ENCODE data around the gene MVB12B. TPM values are rescaled to one million over a fixed set of nuclear protein-coding genes. Genes with fewer than 3 reads are reported as not detected.

The MVB12B gene
- total and polyA plus RNA-seq, 7 experiments from 2014 or later = 1.6 to 9.7 (median 3.8) TPM

- peaks cover 0 to 18% (median 0%) of the 10 kb centered on the region in 5 donors for H3K27me3 Mint-ChIP-seq
- intact Hi-C loops (cut with micrococcal nuclease) = no loop called here
- Histone ChIP-seq H3K36me3 (ENCODE audit: control insufficient read depth in 2 of 3, insufficient read depth in 3 of 3, low read length in 3 of 3) (no peaks in the 10 kb centered on the region), H3K4me1 (ENCODE audit: control insufficient read depth in 2 of 2, insufficient read depth in 2 of 2, low read length in 2 of 2) (no peaks in the 10 kb centered on the region), H3K27me3 (ENCODE audit: control insufficient read depth in 2 of 2, insufficient read depth in 2 of 2, low read length in 2 of 2) (no peaks in the 10 kb centered on the region), H3K9me3 (ENCODE audit: control insufficient read depth in 2 of 3, low read length in 3 of 3) (no peaks in the 10 kb centered on the region), H3K4me3 (ENCODE audit: low read length) (no peak overlapping the region), H3K27ac (ENCODE audit: low read depth, low read length) (no peak overlapping the region)
- H3K36me3 Mint-ChIP-seq = peaks cover 0 to 4% (median 0%) of the 10 kb centered on the region in 5 donors
- CTCF ChIA-PET = interaction anchor here (0.6 kb wide), 1 partner anchor 32 kb away, joined by 3 read pairs; no protein-coding TSS in a partner anchor
- POLR2A ChIA-PET = interaction anchor here (1.2 kb wide), 1 partner anchor 34 kb away, joined by 3 read pairs; no protein-coding TSS in a partner anchor
- H3K4me3 Mint-ChIP-seq = no peak overlapping the region
- peaks cover 0 to 3% (median 0%) of the 10 kb centered on the region in 7 donors for H3K4me1 Mint-ChIP-seq
- no peak for ATAC-seq
- no peak overlapping the region for H3K27ac Mint-ChIP-seq
- no peaks in the 10 kb centered on the region for H3K9me3 Mint-ChIP-seq
- DNase-seq = no peak
These were observed 110.6 kb downstream of the MVB12B start for GRCh38 chr9:126437268-126437666.

- ATAC-seq (no peak), DNase-seq (no peak)
- ChIA-PET CTCF (interaction anchor here (0.6 to 0.8 kb wide), 2 partner anchors 32 to 39 kb away, joined by 3 read pairs; no protein-coding TSS in a partner anchor), POLR2A (interaction anchor here (1.2 kb wide), 1 partner anchor 34 kb away, joined by 3 read pairs; no protein-coding TSS in a partner anchor)
- Histone ChIP-seq H3K9me3 (ENCODE audit: control insufficient read depth in 2 of 3, low read length in 3 of 3) (no peaks in the 10 kb centered on the region), H3K4me1 (ENCODE audit: control insufficient read depth in 2 of 2, insufficient read depth in 2 of 2, low read length in 2 of 2) (no peaks in the 10 kb centered on the region), H3K36me3 (ENCODE audit: control insufficient read depth in 2 of 3, insufficient read depth in 3 of 3, low read length in 3 of 3) (no peaks in the 10 kb centered on the region), H3K4me3 (ENCODE audit: low read length) (no peak overlapping the region), H3K27me3 (ENCODE audit: control insufficient read depth in 2 of 2, insufficient read depth in 2 of 2, low read length in 2 of 2) (no peaks in the 10 kb centered on the region), H3K27ac (ENCODE audit: low read depth, low read length) (no peak overlapping the region)
- Mint-ChIP-seq H3K9me3 (no peaks in the 10 kb centered on the region), H3K27ac (no peak overlapping the region), H3K36me3 (peaks cover 0 to 4% (median 0%) of the 10 kb centered on the region in 5 donors), H3K4me1 (peaks cover 0 to 3% (median 0%) of the 10 kb centered on the region in 7 donors), H3K27me3 (peaks cover 0 to 18% (median 0%) of the 10 kb centered on the region in 5 donors), H3K4me3 (no peak overlapping the region)
- intact Hi-C loops (cut with micrococcal nuclease) = no loop called here
These were observed 111.1 kb downstream of the MVB12B start for GRCh38 chr9:126437701-126438100.

- Mint-ChIP-seq H3K27ac (no peak overlapping the region), H3K9me3 (no peaks in the 10 kb centered on the region), H3K27me3 (peaks cover 0 to 17% (median 0%) of the 10 kb centered on the region in 5 donors), H3K4me1 (peaks cover 0 to 6% (median 4%) of the 10 kb centered on the region in 7 donors), H3K36me3 (peaks cover 0 to 4% (median 0%) of the 10 kb centered on the region in 5 donors), H3K4me3 (no peak overlapping the region)
- no peak overlapping the region for H3K4me3 ChIP-seq (ENCODE audit: low read length)
- no peaks in the 10 kb centered on the region for H3K4me1 ChIP-seq (ENCODE audit: control insufficient read depth in 2 of 2, insufficient read depth in 2 of 2, low read length in 2 of 2)
- CTCF ChIA-PET = interaction anchor here (0.8 kb wide), 1 partner anchor 40 kb away, joined by 3 read pairs; no protein-coding TSS in a partner anchor
- H3K9me3 ChIP-seq (ENCODE audit: control insufficient read depth in 2 of 3, low read length in 3 of 3) = no peaks in the 10 kb centered on the region
- H3K27ac ChIP-seq (ENCODE audit: low read depth, low read length) = no peak overlapping the region
- H3K36me3 ChIP-seq (ENCODE audit: control insufficient read depth in 2 of 3, insufficient read depth in 3 of 3, low read length in 3 of 3) = no peaks in the 10 kb centered on the region
- H3K27me3 ChIP-seq (ENCODE audit: control insufficient read depth in 2 of 2, insufficient read depth in 2 of 2, low read length in 2 of 2) = no peaks in the 10 kb centered on the region
- intact Hi-C loops (cut with micrococcal nuclease) = no loop called here
- ATAC-seq (no peak), DNase-seq (no peak)
- POLR2A ChIA-PET = interaction anchor here (0.9 kb wide), 1 partner anchor 46 kb away, joined by 3 read pairs; no protein-coding TSS in a partner anchor
These were observed 112.2 kb downstream of the MVB12B start for GRCh38 chr9:126438741-126439401.

DNA sequence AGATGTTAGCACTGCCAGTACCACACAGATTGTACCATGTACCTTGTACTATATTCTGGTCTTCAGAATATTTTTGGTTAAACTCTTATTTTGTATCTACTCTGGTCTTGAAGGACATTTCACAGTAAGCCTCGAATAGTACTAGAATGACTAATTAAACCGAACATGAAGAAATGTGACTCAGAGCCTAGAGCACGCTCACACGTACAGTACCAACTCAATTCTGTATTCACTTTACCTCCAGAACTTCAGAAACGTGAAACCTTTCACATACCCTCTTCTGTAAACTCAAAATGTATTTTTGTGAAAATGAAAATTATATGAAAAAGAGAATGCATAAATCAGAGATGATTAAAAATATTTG lies 112.8 kb downstream of the MVB12B start:
- H3K36me3 Mint-ChIP-seq = no peaks in the 10 kb centered on the region
- no peak overlapping the region for H3K4me3 Mint-ChIP-seq
- H3K4me1 Mint-ChIP-seq = peaks cover 1 to 10% (median 7%) of the 10 kb centered on the region in 7 donors
- no peak for DNase-seq
- Histone ChIP-seq H3K27me3 (ENCODE audit: control insufficient read depth in 2 of 2, insufficient read depth in 2 of 2, low read length in 2 of 2) (no peaks in the 10 kb centered on the region), H3K9me3 (ENCODE audit: control insufficient read depth in 2 of 3, low read length in 3 of 3) (no peaks in the 10 kb centered on the region), H3K4me1 (ENCODE audit: control insufficient read depth in 2 of 2, insufficient read depth in 2 of 2, low read length in 2 of 2) (no peaks in the 10 kb centered on the region), H3K27ac (ENCODE audit: low read depth, low read length) (no peak overlapping the region), H3K36me3 (ENCODE audit: control insufficient read depth in 2 of 3, insufficient read depth in 3 of 3, low read length in 3 of 3) (no peaks in the 10 kb centered on the region), H3K4me3 (ENCODE audit: low read length) (no peak overlapping the region)
- ChIA-PET CTCF (no interaction called here), POLR2A (interaction anchor here (0.9 kb wide), 1 partner anchor 46 kb away, joined by 3 read pairs; no protein-coding TSS in a partner anchor)
- H3K27ac Mint-ChIP-seq = no peak overlapping the region
- intact Hi-C loops (cut with micrococcal nuclease) = no loop called here
- no peaks in the 10 kb centered on the region for H3K9me3 Mint-ChIP-seq
- H3K27me3 Mint-ChIP-seq = peaks cover 0 to 18% (median 0%) of the 10 kb centered on the region in 5 donors
- no peak for ATAC-seq

DNA sequence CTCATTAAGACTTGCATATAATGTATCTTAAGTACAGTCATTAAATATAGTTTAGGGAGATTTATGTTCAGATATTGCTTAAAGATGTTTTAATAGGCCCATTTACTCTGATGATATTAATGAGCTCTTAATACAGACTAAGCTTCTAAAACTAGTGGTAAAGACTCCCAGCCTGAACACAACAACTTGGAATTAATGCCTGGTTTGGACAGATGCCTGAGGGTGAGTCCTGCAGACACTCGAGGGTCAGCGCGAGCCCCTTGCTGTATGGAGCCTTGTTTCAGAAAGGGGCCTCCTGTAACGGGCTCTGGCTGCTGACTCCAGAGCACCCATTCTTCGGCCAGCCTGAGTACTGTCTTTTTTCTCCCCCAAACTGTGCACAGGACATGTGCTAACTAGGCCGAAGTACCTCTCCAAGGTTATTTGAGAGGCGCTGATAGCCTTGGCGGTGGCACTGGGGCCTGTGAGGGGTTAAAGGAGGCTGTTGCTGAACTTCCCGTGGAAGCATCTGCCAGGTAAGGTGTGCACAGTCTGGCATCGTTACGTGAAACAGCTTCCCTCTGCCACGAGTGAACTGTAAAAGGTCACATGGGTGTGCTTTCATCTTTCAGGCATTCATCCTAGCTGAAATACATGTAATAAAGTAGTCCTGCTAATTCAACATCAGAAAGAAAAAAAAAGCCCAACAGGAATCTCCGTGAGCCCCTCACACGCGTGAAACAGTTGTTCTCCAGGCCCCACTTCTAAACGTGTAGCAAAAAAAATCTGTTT lies 113.4 kb downstream of the MVB12B start:
- no peak overlapping the region for H3K4me3 ChIP-seq (ENCODE audit: low read length)
- peaks cover 0 to 17% (median 0%) of the 10 kb centered on the region in 5 donors for H3K27me3 Mint-ChIP-seq
- no peaks in the 10 kb centered on the region for H3K9me3 ChIP-seq (ENCODE audit: control insufficient read depth in 2 of 3, low read length in 3 of 3)
- DNase-seq (no peak), ATAC-seq (no peak)
- H3K4me3 Mint-ChIP-seq = no peak overlapping the region
- no peaks in the 10 kb centered on the region for H3K4me1 ChIP-seq (ENCODE audit: control insufficient read depth in 2 of 2, insufficient read depth in 2 of 2, low read length in 2 of 2)
- no peaks in the 10 kb centered on the region for H3K36me3 Mint-ChIP-seq
- H3K27me3 ChIP-seq (ENCODE audit: control insufficient read depth in 2 of 2, insufficient read depth in 2 of 2, low read length in 2 of 2) = no peaks in the 10 kb centered on the region
- peaks cover 3 to 13% (median 11%) of the 10 kb centered on the region in 7 donors for H3K4me1 Mint-ChIP-seq
- intact Hi-C loops (cut with micrococcal nuclease) = no loop called here
- no peak overlapping the region for H3K27ac ChIP-seq (ENCODE audit: low read depth, low read length)
- peak overlapping the region in 2 of 9 donors; percentile 1 to 12 for H3K27ac Mint-ChIP-seq
- ChIA-PET POLR2A (interaction anchor here (0.9 kb wide), 1 partner anchor 47 kb away, joined by 3 read pairs; no protein-coding TSS in a partner anchor), CTCF (interaction anchor here (1.0 kb wide), 1 partner anchor 41 kb away, joined by 3 read pairs; no protein-coding TSS in a partner anchor)
- H3K36me3 ChIP-seq (ENCODE audit: control insufficient read depth in 2 of 3, insufficient read depth in 3 of 3, low read length in 3 of 3) = no peaks in the 10 kb centered on the region
- H3K9me3 Mint-ChIP-seq = no peaks in the 10 kb centered on the region

DNA sequence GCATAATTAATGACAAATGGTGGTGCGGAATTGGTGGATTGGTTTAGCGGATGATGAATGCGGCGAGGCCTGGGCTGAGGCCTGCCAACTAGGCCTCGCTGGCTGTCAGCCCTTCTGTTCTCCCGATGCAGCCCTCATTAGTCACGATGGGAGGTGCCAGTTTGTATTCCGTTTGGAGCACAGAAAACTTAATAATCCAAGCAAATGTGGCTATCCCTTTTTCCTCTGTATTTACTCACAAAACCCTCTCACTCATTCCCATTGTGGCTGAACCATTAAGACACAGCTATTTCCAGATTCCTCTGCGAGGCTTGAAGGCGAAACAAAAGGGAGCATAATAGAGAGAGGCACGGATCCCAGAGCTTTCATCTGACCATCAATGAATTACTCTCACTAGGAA lies 114.3 kb downstream of the MVB12B start:
- DNase-seq (no peak), ATAC-seq (no peak)
- H3K4me1 ChIP-seq (ENCODE audit: control insufficient read depth in 2 of 2, insufficient read depth in 2 of 2, low read length in 2 of 2) = no peaks in the 10 kb centered on the region
- H3K27me3 ChIP-seq (ENCODE audit: control insufficient read depth in 2 of 2, insufficient read depth in 2 of 2, low read length in 2 of 2) = no peaks in the 10 kb centered on the region
- CTCF ChIA-PET = no interaction called here
- intact Hi-C loops (cut with micrococcal nuclease) = no loop called here
- Mint-ChIP-seq H3K9me3 (no peaks in the 10 kb centered on the region), H3K27me3 (peaks cover 0 to 12% (median 0%) of the 10 kb centered on the region in 5 donors), H3K36me3 (no peaks in the 10 kb centered on the region), H3K27ac (no peak overlapping the region), H3K4me3 (no peak overlapping the region), H3K4me1 (peaks cover 3 to 17% (median 11%) of the 10 kb centered on the region in 7 donors)
- POLR2A ChIA-PET = no interaction called here
- no peak overlapping the region for H3K27ac ChIP-seq (ENCODE audit: low read depth, low read length)
- H3K36me3 ChIP-seq (ENCODE audit: control insufficient read depth in 2 of 3, insufficient read depth in 3 of 3, low read length in 3 of 3) = no peaks in the 10 kb centered on the region
- H3K9me3 ChIP-seq (ENCODE audit: control insufficient read depth in 2 of 3, low read length in 3 of 3) = no peaks in the 10 kb centered on the region
- no peak overlapping the region for H3K4me3 ChIP-seq (ENCODE audit: low read length)

Data from naive thymus-derived CD4-positive, alpha-beta T cell (primary cell).